Fibroblast of mammary gland (primary cell): ENCODE results near the gene SUN2.

Source experiments
- DNase-seq: peaks from one replicate; pipeline ENCODE4 v3.0.0-alpha.2; 2010; ENCODE audit warnings: low read depth
- H3K4me3 ChIP-seq: 2 replicates; pipeline ENCODE4 v1.5.1; 2011; ENCODE audit warnings: low read depth, mild to moderate bottlenecking, low read length, moderate library complexity; ENCODE audit not compliant: control insufficient read depth
- CTCF ChIP-seq: conservative IDR thresholded peaks from 2 replicates; pipeline ENCODE4 v1.5.1; 2011; ENCODE audit warnings: low read depth, low read length, inconsistent platforms; ENCODE audit not compliant: control insufficient read depth, insufficient read depth

The SUN2 gene

DNA sequence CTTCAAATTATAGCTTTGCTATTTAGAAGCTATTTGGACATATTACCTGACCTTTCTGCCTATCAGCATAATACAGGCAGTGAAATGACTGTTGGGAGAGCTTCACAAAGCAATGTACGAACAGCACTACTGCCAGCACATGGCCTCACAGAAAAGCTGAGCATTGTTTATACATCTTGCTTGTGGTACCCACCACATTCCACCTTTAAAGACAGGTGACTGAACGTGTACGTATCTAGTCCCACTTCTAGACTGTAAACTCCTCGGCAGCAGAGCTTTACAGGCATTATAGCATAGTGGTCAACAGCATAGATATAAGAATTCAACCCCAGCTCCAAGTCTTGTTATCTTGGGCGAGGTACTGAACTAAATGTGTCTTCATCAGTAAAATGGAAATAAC, 56.7 kb downstream of the SUN2 start:
- H3K4me3 ChIP-seq = peak overlapping the region; percentile 79
- TF ChIP-seq CTCF = no peak
- no peak for DNase-seq

DNA sequence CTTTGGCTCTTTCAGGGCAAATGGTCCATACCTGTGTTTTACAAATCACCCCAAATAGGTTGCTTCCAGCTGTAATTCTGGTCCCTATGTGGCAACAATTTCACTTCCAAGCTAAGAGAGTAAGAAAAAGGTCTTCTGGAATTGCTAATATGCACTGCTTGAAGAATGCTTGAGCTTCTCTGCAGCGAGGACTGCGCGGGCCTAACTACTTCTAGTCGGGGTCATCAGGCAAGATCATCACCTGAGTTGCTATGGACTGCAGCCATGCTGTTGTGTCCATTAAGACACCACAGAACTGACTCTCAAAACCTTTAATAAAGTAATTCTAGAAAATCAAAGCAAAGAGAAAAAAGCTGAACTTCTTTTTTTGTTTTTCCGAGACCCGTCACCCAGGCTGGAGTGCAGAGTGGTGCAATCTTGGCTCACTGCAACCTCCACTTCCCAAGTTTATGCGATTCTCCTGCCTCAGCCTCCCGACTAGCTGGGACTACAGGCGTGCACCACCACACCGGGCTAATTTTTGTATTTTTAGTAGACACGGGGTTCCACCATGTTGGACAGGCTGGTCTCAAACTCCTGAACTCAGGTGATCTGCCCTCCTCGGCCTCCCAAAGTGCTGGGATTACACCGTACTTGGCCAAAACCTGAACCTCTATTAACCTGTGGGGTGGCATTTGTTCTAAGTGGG, 57.2 kb downstream of the SUN2 start:
- DNase-seq = no peak
- H3K4me3 ChIP-seq = peak overlapping the region; percentile 79
- no peak for TF ChIP-seq CTCF

- DNase-seq = peak; percentile 24
- no peak overlapping the region for H3K4me3 ChIP-seq
- TF ChIP-seq CTCF = no peak
Observed at GRCh38 chr22:38697425-38698089, 58.2 kb downstream of the SUN2 start.

GRCh38 chr22:38696606-38697424, 59.0 kb downstream of the SUN2 start:
- peak; percentile 92 for DNase-seq
- peak overlapping the region; percentile 10 for H3K4me3 ChIP-seq
- no peak for TF ChIP-seq CTCF

DNA sequence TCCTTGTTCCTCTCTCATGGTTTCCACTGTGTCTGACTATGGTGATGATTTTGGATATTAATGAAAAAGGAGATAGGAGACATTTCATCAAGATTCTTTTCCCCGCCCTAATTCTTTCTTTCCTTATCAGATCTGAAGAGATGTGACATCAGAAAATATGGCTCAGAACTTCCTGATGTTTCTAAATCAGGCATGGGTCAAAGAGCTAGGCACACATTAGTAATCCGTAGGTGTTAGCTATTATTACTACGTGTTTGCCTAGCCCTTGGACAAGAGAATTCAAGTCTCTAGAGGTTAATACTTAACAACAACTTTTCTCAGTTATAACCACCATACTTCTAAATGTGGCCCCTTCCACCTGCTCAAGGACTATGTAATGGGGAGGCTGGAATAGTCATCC, 60.9 kb downstream of the SUN2 start:
- TF ChIP-seq CTCF = no peak
- H3K4me3 ChIP-seq = no peak overlapping the region
- DNase-seq = no peak

DNA sequence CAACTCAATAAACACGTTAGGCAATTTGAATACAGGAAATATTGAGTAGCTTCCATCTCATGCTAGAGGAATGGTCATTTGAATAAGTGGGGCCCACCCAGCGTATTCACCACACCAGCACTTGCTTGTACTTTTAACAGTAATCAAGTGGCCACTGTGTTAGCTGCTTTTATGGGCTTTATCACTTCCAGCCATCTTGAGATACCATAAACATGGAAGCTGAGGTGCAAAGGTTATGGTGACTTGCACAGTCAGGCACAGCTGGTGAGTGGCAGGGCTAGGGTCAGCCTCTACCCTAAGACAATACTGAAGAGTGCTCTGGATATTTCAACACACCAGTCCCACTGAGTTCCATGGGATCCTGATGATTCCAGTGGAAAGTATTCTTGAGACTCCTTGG, 61.7 kb downstream of the SUN2 start:
- no peak for DNase-seq
- TF ChIP-seq CTCF = no peak
- no peak overlapping the region for H3K4me3 ChIP-seq
